ENCODE results near the gene GMIP. TPM values are rescaled to one million over a fixed set of nuclear protein-coding genes. Genes with fewer than 3 reads are reported as not detected.

GMIP gene
- total and polyA plus RNA-seq, 2 experiments from 2014 or later, result 3.1 to 5.0 TPM

DNA sequence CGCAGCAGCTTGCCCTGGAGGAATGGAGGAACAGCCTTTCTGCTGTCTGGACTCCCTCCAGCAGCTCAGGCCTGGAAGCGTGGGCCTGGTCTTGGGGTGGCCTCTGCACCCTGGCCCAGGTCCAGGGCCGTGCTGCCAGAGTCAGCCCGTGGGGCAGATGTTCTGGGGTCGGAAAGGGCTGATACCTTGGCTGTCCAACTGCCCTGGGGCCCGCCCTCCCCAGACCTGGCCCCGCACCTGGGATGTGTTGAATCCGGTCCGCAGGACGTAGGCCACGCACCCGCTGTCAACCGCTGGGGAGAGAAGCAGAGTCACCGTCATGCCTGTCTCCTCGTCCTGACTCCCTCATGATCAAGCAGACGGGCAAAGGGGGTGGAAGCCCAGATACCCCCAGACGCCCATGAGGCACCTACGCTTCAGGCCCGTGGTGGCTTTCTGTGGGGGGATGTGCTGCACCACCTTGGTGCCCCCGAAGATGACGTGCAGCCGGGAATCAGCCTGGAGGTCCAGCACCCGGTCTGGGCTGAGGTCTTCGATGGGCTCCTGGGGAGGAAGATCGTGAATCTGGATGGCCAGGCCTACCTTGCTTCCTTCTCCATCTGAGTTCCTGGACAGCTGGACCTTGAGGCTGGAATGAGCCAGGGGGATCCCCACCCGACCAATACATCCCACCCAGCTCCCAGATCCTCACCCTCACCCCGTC is 12.3 kb upstream of the GMIP start:
- H2AFZ ChIP-seq, result no peak overlapping the region
- no peaks in the 10 kb centered on the region for H3K9me2 ChIP-seq (ENCODE audit: insufficient read depth)
- H4K20me1 ChIP-seq (ENCODE audit: insufficient read depth), result no peaks in the 10 kb centered on the region
- DNase-seq, result no peak
- no peaks in the 10 kb centered on the region for H3K4me1 ChIP-seq (ENCODE audit: insufficient read depth)
- no peaks in the 10 kb centered on the region for H3K9me3 ChIP-seq (ENCODE audit: low read depth)
- TF ChIP-seq EZH2 (IDR thresholded peaks at IDR 0.05; ENCODE audit: insufficient read depth, poor library complexity, severe bottlenecking) (no peak), EZH2phosphoT487 (IDR thresholded peaks at IDR 0.05; ENCODE audit: insufficient read depth, low read depth) (no peak)
- H3K4me2 ChIP-seq (ENCODE audit: unreplicated experiment), result no peak overlapping the region
- H3K4me3 ChIP-seq, result no peak overlapping the region
- 89 to 92% methylated on average over 26 to 27 of the region's 27 CpGs for WGBS, 2 experiments (ENCODE audit: low coverage in 1 of 2, low lambda C conversion rate in 2 of 2, missing lambda C conversion rate in 2 of 2)
- no peaks in the 10 kb centered on the region for H3K27me3 ChIP-seq (replicated peaks; ENCODE audit: insufficient read depth)
- in situ Hi-C loops (cut with MboI), result no loop called here
- peaks cover 14% of the 10 kb centered on the region for H3K79me2 ChIP-seq (ENCODE audit: insufficient read depth)
- H3F3A ChIP-seq (ENCODE audit: insufficient read depth), result no peaks in the 10 kb centered on the region
- no peak overlapping the region for H3K27ac ChIP-seq
- H3K9ac ChIP-seq, result no peak overlapping the region
- peaks cover 5% of the 10 kb centered on the region; the same call in 1 of the 2 replicates for H3K36me3 ChIP-seq (ENCODE audit: low read depth)

DNA sequence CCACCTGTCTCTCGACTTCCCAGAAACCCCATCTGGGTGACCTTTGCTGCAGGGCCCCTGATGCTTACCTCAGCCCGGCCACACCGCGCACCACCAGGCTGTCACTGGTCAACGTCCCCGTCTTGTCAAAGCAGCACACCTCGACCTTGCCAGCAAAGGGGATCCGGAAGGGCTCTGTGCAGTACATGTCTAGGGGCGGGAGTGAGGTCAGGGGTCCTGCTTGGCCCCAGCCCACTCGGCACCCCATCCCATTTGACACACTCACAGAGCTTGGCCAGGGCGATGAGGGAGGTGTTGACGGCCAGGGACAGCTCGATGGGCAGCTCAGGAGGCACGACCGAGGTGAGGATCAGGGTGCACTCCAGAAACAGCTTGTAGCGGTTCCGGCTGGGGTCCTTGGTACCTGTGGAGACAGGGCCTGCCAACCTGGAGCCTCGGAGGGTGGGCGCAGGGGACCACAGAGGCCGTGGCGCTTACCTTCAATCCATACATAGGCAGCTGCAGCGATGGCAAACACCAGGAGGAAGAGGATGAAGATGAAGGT is 11.7 kb upstream of the GMIP start:
- TF ChIP-seq EZH2phosphoT487 (IDR thresholded peaks at IDR 0.05; ENCODE audit: insufficient read depth, low read depth) (no peak), EZH2 (IDR thresholded peaks at IDR 0.05; ENCODE audit: insufficient read depth, poor library complexity, severe bottlenecking) (no peak)
- Histone ChIP-seq H3K4me1 (ENCODE audit: insufficient read depth) (no peaks in the 10 kb centered on the region), H3K4me3 (no peak overlapping the region), H2AFZ (no peak overlapping the region), H3K4me2 (ENCODE audit: unreplicated experiment) (no peak overlapping the region), H3K36me3 (ENCODE audit: low read depth) (peaks cover 5% of the 10 kb centered on the region; the same call in 1 of the 2 replicates), H3F3A (ENCODE audit: insufficient read depth) (no peaks in the 10 kb centered on the region), H3K9me3 (ENCODE audit: low read depth) (no peaks in the 10 kb centered on the region), H4K20me1 (ENCODE audit: insufficient read depth) (no peaks in the 10 kb centered on the region), H3K9me2 (ENCODE audit: insufficient read depth) (no peaks in the 10 kb centered on the region), H3K27me3 (replicated peaks; ENCODE audit: insufficient read depth) (no peaks in the 10 kb centered on the region), H3K9ac (no peak overlapping the region), H3K27ac (no peak overlapping the region), H3K79me2 (ENCODE audit: insufficient read depth) (peaks cover 7% of the 10 kb centered on the region)
- DNase-seq, result no peak
- 94 to 98% methylated on average over 21 to 22 of the region's 22 CpGs for WGBS, 2 experiments (ENCODE audit: low coverage in 1 of 2, low lambda C conversion rate in 2 of 2, missing lambda C conversion rate in 2 of 2)
- in situ Hi-C loops (cut with MboI), result no loop called here

DNA sequence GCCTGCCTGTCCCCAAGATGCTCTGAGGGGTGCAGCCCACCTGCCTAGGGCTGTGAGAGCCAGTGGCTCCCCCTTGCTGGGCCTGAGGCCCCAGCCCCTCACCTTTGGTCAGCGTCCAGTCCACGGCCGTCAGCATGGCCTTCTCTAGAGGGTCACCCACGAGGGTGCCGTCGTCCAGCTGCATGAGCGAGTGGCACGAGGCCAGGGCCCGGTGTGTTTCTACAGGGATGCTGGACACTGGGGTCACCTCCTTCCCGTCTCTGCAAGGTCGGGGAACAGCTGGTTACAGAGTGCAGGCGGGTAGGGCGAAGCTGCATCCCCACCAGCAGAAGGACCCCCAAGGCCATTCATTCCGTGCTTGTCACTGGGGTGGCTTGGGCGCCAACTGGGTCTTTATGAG is 11.0 kb upstream of the GMIP start:
- no peak overlapping the region for H2AFZ ChIP-seq
- no peaks in the 10 kb centered on the region for H3F3A ChIP-seq (ENCODE audit: insufficient read depth)
- no peaks in the 10 kb centered on the region for H4K20me1 ChIP-seq (ENCODE audit: insufficient read depth)
- H3K4me3 ChIP-seq, result no peak overlapping the region
- 0 out of 2 replicates have a peak, but pooled peaks cover under 1% of the 10 kb centered on the region for H3K79me2 ChIP-seq (ENCODE audit: insufficient read depth)
- H3K36me3 ChIP-seq (ENCODE audit: low read depth), result peaks cover 5% of the 10 kb centered on the region; the same call in 1 of the 2 replicates
- in situ Hi-C loops (cut with MboI), result no loop called here
- TF ChIP-seq EZH2phosphoT487 (IDR thresholded peaks at IDR 0.05; ENCODE audit: insufficient read depth, low read depth), result no peak
- TF ChIP-seq EZH2 (IDR thresholded peaks at IDR 0.05; ENCODE audit: insufficient read depth, poor library complexity, severe bottlenecking), result no peak
- no peak overlapping the region for H3K9ac ChIP-seq
- no peaks in the 10 kb centered on the region for H3K27me3 ChIP-seq (replicated peaks; ENCODE audit: insufficient read depth)
- no peaks in the 10 kb centered on the region for H3K9me3 ChIP-seq (ENCODE audit: low read depth)
- no peaks in the 10 kb centered on the region for H3K9me2 ChIP-seq (ENCODE audit: insufficient read depth)
- H3K4me2 ChIP-seq (ENCODE audit: unreplicated experiment), result no peak overlapping the region
- H3K4me1 ChIP-seq (ENCODE audit: insufficient read depth), result no peaks in the 10 kb centered on the region
- H3K27ac ChIP-seq, result no peak overlapping the region
- WGBS, 2 experiments (ENCODE audit: low coverage in 1 of 2, low lambda C conversion rate in 2 of 2, missing lambda C conversion rate in 2 of 2), result 90 to 94% methylated on average over 15 of the region's 15 CpGs
- no peak for DNase-seq

DNA sequence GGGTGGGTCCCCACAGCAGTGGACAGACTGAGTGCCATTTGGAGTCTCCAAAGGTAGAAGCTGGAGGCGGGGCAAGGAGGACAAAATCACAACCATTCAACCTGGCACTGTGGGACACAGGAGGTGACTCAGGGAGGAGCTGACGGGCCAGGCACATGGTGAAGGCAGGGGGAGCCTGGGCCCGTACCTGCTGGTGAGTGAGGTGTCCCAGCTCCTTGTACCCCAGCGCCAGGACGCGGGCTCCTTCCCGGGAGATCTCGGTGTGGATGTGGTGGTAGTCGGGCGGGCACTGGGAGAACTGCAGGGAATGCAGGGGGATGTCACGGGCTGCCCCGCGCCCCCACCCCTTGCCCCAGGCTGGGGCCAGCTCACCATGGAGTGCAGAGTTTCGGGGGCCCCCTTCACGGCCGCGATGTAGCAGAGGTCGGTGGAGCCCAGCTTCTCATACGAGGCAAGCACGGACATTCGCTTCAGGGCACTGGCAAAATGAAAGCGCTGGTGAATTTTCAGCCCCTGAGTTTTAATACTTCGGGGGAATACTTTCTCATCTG is 10.2 kb upstream of the GMIP start:
- Histone ChIP-seq H3K4me2 (ENCODE audit: unreplicated experiment) (no peak overlapping the region), H3F3A (ENCODE audit: insufficient read depth) (no peaks in the 10 kb centered on the region)
- in situ Hi-C loops (cut with MboI), result no loop called here

More for the DNA sequence above, 10.2 kb upstream of the GMIP start:
- peaks cover 5% of the 10 kb centered on the region; the same call in 1 of the 2 replicates for H3K36me3 ChIP-seq (ENCODE audit: low read depth)
- H3K9me3 ChIP-seq (ENCODE audit: low read depth), result no peaks in the 10 kb centered on the region
- no peaks in the 10 kb centered on the region for H3K4me1 ChIP-seq (ENCODE audit: insufficient read depth)
- no peaks in the 10 kb centered on the region for H3K27me3 ChIP-seq (replicated peaks; ENCODE audit: insufficient read depth)
- TF ChIP-seq EZH2phosphoT487 (IDR thresholded peaks at IDR 0.05; ENCODE audit: insufficient read depth, low read depth) (no peak), EZH2 (IDR thresholded peaks at IDR 0.05; ENCODE audit: insufficient read depth, poor library complexity, severe bottlenecking) (no peak)
- WGBS, 2 experiments (ENCODE audit: low coverage in 1 of 2, low lambda C conversion rate in 2 of 2, missing lambda C conversion rate in 2 of 2), result 95 to 96% methylated on average over 23 of the region's 23 CpGs
- no peak overlapping the region for H3K4me3 ChIP-seq
- DNase-seq, result no peak
- no peak overlapping the region for H2AFZ ChIP-seq
- H3K9me2 ChIP-seq (ENCODE audit: insufficient read depth), result no peaks in the 10 kb centered on the region
- H3K79me2 ChIP-seq (ENCODE audit: insufficient read depth), result no peaks in the 10 kb centered on the region
- no peak overlapping the region for H3K9ac ChIP-seq
- no peak overlapping the region for H3K27ac ChIP-seq
- H4K20me1 ChIP-seq (ENCODE audit: insufficient read depth), result no peaks in the 10 kb centered on the region
